Measurements from ENCODE around the gene FN1. TPM values are rescaled to one million over a fixed set of nuclear protein-coding genes. Genes with fewer than 3 reads are reported as not detected.

The FN1 gene
- total RNA-seq, 1 experiment from 2014 or later, result 102 TPM

DNA sequence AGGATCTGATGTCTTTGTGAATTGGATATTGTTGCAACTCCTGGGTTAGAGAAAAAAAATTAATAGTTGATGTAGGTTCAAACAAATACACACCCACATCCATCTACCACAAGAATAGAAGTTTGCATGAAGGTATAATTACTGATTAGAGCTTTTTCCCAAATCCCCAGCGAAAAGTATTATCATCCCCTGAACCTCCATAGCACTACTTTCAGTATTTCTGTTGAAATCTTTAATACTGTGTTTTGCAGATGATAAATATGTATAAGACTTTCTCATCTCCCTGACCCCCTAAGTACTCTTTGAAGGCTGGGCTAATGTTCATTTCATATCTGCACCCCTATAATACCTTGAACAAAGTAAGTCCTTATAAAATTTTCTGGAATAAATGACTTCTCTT lies 6.4 kb downstream of the FN1 start:
- Mint-ChIP-seq H3K27ac (no peak overlapping the region), H3K9me3 (no peaks in the 10 kb centered on the region), H3K4me3 (no peak overlapping the region), H3K36me3 (peaks cover 62% of the 10 kb centered on the region), H3K4me1 (peaks cover 3% of the 10 kb centered on the region; the same call in 1 of the 2 replicates), H3K27me3 (ENCODE audit: low read depth) (no peaks in the 10 kb centered on the region)
- ATAC-seq (no peak), DNase-seq (ENCODE audit: low spot score) (no peak)
- CTCF ChIA-PET, result no interaction called here
- POLR2A ChIA-PET, result no interaction called here
- TF ChIP-seq, protein P1, sequence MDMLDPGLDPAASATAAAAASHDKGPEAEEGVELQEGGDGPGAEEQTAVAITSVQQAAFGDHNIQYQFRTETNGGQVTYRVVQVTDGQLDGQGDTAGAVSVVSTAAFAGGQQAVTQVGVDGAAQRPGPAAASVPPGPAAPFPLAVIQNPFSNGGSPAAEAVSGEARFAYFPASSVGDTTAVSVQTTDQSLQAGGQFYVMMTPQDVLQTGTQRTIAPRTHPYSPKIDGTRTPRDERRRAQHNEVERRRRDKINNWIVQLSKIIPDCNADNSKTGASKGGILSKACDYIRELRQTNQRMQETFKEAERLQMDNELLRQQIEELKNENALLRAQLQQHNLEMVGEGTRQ (CRISPR knock-in tag; IDR thresholded peaks at IDR 0.05), result no peak
- TF ChIP-seq, protein P2, sequence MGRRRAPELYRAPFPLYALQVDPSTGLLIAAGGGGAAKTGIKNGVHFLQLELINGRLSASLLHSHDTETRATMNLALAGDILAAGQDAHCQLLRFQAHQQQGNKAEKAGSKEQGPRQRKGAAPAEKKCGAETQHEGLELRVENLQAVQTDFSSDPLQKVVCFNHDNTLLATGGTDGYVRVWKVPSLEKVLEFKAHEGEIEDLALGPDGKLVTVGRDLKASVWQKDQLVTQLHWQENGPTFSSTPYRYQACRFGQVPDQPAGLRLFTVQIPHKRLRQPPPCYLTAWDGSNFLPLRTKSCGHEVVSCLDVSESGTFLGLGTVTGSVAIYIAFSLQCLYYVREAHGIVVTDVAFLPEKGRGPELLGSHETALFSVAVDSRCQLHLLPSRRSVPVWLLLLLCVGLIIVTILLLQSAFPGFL (CRISPR knock-in tag; IDR thresholded peaks at IDR 0.05; ENCODE audit: borderline replicate concordance), result no peak
- TF ChIP-seq ZNF396 (CRISPR knock-in tag; IDR thresholded peaks at IDR 0.05; ENCODE audit: borderline replicate concordance) (no peak), ZBTB21 (CRISPR knock-in tag; IDR thresholded peaks at IDR 0.05; ENCODE audit: borderline replicate concordance) (no peak), ESRRA (CRISPR knock-in tag; IDR thresholded peaks at IDR 0.05; ENCODE audit: borderline replicate concordance) (no peak), MYBL2 (CRISPR knock-in tag; IDR thresholded peaks at IDR 0.05) (no peak), NR1H2 (CRISPR knock-in tag; IDR thresholded peaks at IDR 0.05) (no peak)
- TF ChIP-seq, protein P3, sequence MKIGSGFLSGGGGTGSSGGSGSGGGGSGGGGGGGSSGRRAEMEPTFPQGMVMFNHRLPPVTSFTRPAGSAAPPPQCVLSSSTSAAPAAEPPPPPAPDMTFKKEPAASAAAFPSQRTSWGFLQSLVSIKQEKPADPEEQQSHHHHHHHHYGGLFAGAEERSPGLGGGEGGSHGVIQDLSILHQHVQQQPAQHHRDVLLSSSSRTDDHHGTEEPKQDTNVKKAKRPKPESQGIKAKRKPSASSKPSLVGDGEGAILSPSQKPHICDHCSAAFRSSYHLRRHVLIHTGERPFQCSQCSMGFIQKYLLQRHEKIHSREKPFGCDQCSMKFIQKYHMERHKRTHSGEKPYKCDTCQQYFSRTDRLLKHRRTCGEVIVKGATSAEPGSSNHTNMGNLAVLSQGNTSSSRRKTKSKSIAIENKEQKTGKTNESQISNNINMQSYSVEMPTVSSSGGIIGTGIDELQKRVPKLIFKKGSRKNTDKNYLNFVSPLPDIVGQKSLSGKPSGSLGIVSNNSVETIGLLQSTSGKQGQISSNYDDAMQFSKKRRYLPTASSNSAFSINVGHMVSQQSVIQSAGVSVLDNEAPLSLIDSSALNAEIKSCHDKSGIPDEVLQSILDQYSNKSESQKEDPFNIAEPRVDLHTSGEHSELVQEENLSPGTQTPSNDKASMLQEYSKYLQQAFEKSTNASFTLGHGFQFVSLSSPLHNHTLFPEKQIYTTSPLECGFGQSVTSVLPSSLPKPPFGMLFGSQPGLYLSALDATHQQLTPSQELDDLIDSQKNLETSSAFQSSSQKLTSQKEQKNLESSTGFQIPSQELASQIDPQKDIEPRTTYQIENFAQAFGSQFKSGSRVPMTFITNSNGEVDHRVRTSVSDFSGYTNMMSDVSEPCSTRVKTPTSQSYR (CRISPR knock-in tag; IDR thresholded peaks at IDR 0.05), result no peak
- TF ChIP-seq, protein P4, sequence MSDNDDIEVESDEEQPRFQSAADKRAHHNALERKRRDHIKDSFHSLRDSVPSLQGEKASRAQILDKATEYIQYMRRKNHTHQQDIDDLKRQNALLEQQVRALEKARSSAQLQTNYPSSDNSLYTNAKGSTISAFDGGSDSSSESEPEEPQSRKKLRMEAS (CRISPR knock-in tag; IDR thresholded peaks at IDR 0.05), result no peak
- TF ChIP-seq, protein P5, sequence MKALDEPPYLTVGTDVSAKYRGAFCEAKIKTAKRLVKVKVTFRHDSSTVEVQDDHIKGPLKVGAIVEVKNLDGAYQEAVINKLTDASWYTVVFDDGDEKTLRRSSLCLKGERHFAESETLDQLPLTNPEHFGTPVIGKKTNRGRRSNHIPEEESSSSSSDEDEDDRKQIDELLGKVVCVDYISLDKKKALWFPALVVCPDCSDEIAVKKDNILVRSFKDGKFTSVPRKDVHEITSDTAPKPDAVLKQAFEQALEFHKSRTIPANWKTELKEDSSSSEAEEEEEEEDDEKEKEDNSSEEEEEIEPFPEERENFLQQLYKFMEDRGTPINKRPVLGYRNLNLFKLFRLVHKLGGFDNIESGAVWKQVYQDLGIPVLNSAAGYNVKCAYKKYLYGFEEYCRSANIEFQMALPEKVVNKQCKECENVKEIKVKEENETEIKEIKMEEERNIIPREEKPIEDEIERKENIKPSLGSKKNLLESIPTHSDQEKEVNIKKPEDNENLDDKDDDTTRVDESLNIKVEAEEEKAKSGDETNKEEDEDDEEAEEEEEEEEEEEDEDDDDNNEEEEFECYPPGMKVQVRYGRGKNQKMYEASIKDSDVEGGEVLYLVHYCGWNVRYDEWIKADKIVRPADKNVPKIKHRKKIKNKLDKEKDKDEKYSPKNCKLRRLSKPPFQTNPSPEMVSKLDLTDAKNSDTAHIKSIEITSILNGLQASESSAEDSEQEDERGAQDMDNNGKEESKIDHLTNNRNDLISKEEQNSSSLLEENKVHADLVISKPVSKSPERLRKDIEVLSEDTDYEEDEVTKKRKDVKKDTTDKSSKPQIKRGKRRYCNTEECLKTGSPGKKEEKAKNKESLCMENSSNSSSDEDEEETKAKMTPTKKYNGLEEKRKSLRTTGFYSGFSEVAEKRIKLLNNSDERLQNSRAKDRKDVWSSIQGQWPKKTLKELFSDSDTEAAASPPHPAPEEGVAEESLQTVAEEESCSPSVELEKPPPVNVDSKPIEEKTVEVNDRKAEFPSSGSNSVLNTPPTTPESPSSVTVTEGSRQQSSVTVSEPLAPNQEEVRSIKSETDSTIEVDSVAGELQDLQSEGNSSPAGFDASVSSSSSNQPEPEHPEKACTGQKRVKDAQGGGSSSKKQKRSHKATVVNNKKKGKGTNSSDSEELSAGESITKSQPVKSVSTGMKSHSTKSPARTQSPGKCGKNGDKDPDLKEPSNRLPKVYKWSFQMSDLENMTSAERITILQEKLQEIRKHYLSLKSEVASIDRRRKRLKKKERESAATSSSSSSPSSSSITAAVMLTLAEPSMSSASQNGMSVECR (CRISPR knock-in tag; IDR thresholded peaks at IDR 0.05; ENCODE audit: borderline replicate concordance), result no peak
- TF ChIP-seq, protein P6, sequence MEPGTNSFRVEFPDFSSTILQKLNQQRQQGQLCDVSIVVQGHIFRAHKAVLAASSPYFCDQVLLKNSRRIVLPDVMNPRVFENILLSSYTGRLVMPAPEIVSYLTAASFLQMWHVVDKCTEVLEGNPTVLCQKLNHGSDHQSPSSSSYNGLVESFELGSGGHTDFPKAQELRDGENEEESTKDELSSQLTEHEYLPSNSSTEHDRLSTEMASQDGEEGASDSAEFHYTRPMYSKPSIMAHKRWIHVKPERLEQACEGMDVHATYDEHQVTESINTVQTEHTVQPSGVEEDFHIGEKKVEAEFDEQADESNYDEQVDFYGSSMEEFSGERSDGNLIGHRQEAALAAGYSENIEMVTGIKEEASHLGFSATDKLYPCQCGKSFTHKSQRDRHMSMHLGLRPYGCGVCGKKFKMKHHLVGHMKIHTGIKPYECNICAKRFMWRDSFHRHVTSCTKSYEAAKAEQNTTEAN (CRISPR knock-in tag; IDR thresholded peaks at IDR 0.05), result no peak

DNA sequence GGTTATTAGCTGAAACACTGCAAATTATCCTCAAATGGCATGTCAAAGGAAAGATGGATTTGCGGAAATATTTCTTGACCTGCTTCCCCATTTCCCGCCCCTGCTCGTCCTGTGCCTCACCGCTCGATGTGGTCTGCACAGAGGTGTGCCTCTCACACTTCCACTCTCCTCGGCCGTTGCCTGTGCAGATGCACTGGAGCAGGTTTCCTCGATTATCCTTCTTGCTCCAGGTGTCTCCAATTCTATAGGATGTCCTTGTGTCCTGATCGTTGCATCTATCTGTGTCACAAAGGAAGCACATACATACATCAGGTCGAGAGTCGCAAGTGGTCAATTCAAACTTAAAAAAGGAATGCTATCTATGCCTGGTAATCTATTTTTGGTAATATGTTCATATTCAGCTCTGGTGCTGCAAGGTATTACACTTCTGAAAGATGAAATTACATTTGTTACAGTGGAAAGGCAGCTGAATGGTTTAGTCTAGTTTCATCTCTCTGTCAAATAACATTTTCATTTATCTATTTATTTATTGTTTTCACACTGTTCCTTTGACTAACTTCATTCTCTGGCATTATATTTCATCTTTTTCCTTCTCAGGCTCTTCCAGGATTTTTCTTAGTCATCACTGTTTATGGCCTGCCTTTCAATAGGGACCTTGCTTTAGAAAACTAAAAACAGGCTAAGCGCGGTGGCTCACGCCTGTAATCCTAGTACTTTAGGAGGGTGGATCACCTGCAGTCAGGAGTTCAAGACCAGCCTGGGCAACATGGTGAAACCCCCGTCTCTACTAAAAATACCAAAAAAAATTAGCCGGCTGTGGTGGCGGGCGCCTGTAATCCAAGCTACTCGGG lies 7.6 kb downstream of the FN1 start:
- TF ChIP-seq KAT7 (CRISPR knock-in tag; IDR thresholded peaks at IDR 0.05; ENCODE audit: borderline replicate concordance) (no peak), ATF1 (CRISPR knock-in tag; IDR thresholded peaks at IDR 0.05) (no peak), ZNF671 (CRISPR knock-in tag; IDR thresholded peaks at IDR 0.05) (no peak), FOXJ3 (CRISPR knock-in tag; IDR thresholded peaks at IDR 0.05; ENCODE audit: borderline replicate concordance) (no peak)
- TF ChIP-seq, protein P7, sequence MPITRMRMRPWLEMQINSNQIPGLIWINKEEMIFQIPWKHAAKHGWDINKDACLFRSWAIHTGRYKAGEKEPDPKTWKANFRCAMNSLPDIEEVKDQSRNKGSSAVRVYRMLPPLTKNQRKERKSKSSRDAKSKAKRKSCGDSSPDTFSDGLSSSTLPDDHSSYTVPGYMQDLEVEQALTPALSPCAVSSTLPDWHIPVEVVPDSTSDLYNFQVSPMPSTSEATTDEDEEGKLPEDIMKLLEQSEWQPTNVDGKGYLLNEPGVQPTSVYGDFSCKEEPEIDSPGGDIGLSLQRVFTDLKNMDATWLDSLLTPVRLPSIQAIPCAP (CRISPR knock-in tag; IDR thresholded peaks at IDR 0.05), result no peak
- TF ChIP-seq, protein P8, sequence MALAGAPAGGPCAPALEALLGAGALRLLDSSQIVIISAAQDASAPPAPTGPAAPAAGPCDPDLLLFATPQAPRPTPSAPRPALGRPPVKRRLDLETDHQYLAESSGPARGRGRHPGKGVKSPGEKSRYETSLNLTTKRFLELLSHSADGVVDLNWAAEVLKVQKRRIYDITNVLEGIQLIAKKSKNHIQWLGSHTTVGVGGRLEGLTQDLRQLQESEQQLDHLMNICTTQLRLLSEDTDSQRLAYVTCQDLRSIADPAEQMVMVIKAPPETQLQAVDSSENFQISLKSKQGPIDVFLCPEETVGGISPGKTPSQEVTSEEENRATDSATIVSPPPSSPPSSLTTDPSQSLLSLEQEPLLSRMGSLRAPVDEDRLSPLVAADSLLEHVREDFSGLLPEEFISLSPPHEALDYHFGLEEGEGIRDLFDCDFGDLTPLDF (CRISPR knock-in tag; IDR thresholded peaks at IDR 0.05), result no peak
- TF ChIP-seq, protein P1 (CRISPR knock-in tag; IDR thresholded peaks at IDR 0.05), result no peak
- H3K4me1 Mint-ChIP-seq, result no peaks in the 10 kb centered on the region
- ChIA-PET POLR2A (no interaction called here), CTCF (no interaction called here)
- H3K27me3 Mint-ChIP-seq (ENCODE audit: low read depth), result no peaks in the 10 kb centered on the region
- peak overlapping the region; percentile 14; the same call in 1 of the 2 replicates for H3K27ac Mint-ChIP-seq
- H3K9me3 Mint-ChIP-seq, result no peaks in the 10 kb centered on the region
- ATAC-seq (no peak), DNase-seq (ENCODE audit: low spot score) (no peak)
- no peak overlapping the region for H3K4me3 Mint-ChIP-seq
- peaks cover 71% of the 10 kb centered on the region for H3K36me3 Mint-ChIP-seq

All from WTC11 (cell line).